ENCODE data around the gene RDM1.

GRCh38 chr17:35978346-35978745, 47.8 kb upstream of the RDM1 start:
- no peak for TF ChIP-seq CTCF (IDR thresholded peaks at IDR 0.05)
- no peak for TF ChIP-seq POLR2AphosphoS5 (IDR thresholded peaks at IDR 0.05; ENCODE audit: low read depth, low read length)
- no peak for TF ChIP-seq REST (IDR thresholded peaks at IDR 0.05; ENCODE audit: insufficient read depth in 1 of 2, low read depth in 2 of 2, low read length in 1 of 2)
- TF ChIP-seq SIN3A (IDR thresholded peaks at IDR 0.05; ENCODE audit: borderline replicate concordance, insufficient read depth, low read depth, low read length) = no peak
- no peak for TF ChIP-seq TCF7L2 (IDR thresholded peaks at IDR 0.05; ENCODE audit: low read depth, low read length)
